H9 (cell line): ENCODE data around the gene SNRNP48. TPM values are rescaled to one million over a fixed set of nuclear protein-coding genes. Genes with fewer than 3 reads are reported as not detected.

Source experiments
- DNase-seq: peaks from one replicate; pipeline ENCODE4 v3.0.0-alpha.2; 2017
- H2AFZ ChIP-seq: one replicate; pipeline ENCODE4 v1.6.1; 2013; ENCODE audit warnings: mild to moderate bottlenecking, low read length, control low read depth, moderate library complexity
- H2AK5ac ChIP-seq: 2 replicates; pipeline ENCODE4 v1.6.1; 2013; ENCODE audit warnings: low read length, control low read depth, mixed read lengths; ENCODE audit not compliant: insufficient read length
- H2BK120ac ChIP-seq: one replicate; pipeline ENCODE4 v1.6.1; 2013; ENCODE audit warnings: low read depth, mild to moderate bottlenecking, low read length, control low read depth, inconsistent platforms; ENCODE audit not compliant: poor library complexity, severe bottlenecking
- H2BK12ac ChIP-seq: 2 replicates; pipeline ENCODE4 v1.6.1; 2013; ENCODE audit warnings: low read length, control low read depth, mixed read lengths, low read depth; ENCODE audit not compliant: insufficient read length
- H2BK15ac ChIP-seq: 2 replicates; pipeline ENCODE4 v1.6.1; 2013; ENCODE audit warnings: low read depth, low read length, control low read depth
- H2BK20ac ChIP-seq: one replicate; pipeline ENCODE4 v1.6.1; 2013; ENCODE audit warnings: low read depth, mild to moderate bottlenecking, low read length, control low read depth, inconsistent platforms; ENCODE audit not compliant: poor library complexity, severe bottlenecking
- H2BK5ac ChIP-seq: 2 replicates; pipeline ENCODE4 v1.6.1; 2013; ENCODE audit warnings: low read length, control low read depth, mixed read lengths; ENCODE audit not compliant: insufficient read length
- H3K14ac ChIP-seq: 2 replicates; pipeline ENCODE4 v1.6.1; 2013; ENCODE audit warnings: low read length, control low read depth; ENCODE audit not compliant: insufficient read depth
- H3K18ac ChIP-seq: 2 replicates; pipeline ENCODE4 v1.6.1; 2013; ENCODE audit warnings: low read depth, mild to moderate bottlenecking, mixed read lengths, low read length, control low read depth; ENCODE audit not compliant: insufficient read length
- H3K23ac ChIP-seq: 2 replicates; pipeline ENCODE4 v1.6.1; 2013; ENCODE audit warnings: low read length, control low read depth, mixed read lengths, low read depth; ENCODE audit not compliant: insufficient read length
- H3K23me2 ChIP-seq: 2 replicates; pipeline ENCODE4 v1.6.1; 2013; ENCODE audit warnings: low read depth, mild to moderate bottlenecking, mixed read lengths, low read length, control low read depth; ENCODE audit not compliant: insufficient read length, poor library complexity, severe bottlenecking
- H3K27ac ChIP-seq: 2 replicates; pipeline ENCODE4 v1.5.1; 2013; ENCODE audit warnings: low read length, control low read depth, mixed read lengths, low read depth; ENCODE audit not compliant: insufficient read length
- H3K27me3 ChIP-seq: 2 replicates; pipeline ENCODE4 v1.6.1; 2013; ENCODE audit warnings: low read length, control low read depth, inconsistent platforms; ENCODE audit not compliant: insufficient read depth
- H3K4ac ChIP-seq: 2 replicates; pipeline ENCODE4 v1.6.1; 2013; ENCODE audit warnings: low read depth, mild to moderate bottlenecking, control low read depth, inconsistent platforms, low read length, moderate library complexity
- H3K4me1 ChIP-seq: 2 replicates; pipeline ENCODE4 v1.6.1; 2013; ENCODE audit warnings: low read length, control low read depth, inconsistent platforms; ENCODE audit not compliant: insufficient read depth
- H3K4me2 ChIP-seq: 2 replicates; pipeline ENCODE4 v1.6.1; 2013; ENCODE audit warnings: low read length, control low read depth, mixed read lengths; ENCODE audit not compliant: insufficient read length, insufficient read depth
- H3K56ac ChIP-seq: 2 replicates; pipeline ENCODE4 v1.6.1; 2013; ENCODE audit warnings: low read depth, mild to moderate bottlenecking, mixed read lengths, low read length, control low read depth; ENCODE audit not compliant: insufficient read length
- H3K79me1 ChIP-seq: 2 replicates; pipeline ENCODE4 v1.6.1; 2013; ENCODE audit warnings: low read depth, mild to moderate bottlenecking, moderate library complexity, low read length, control low read depth, inconsistent platforms; ENCODE audit not compliant: insufficient read depth, poor library complexity, severe bottlenecking
- H3K79me2 ChIP-seq: 2 replicates; pipeline ENCODE4 v1.6.1; 2013; ENCODE audit warnings: low read length, control low read depth, inconsistent platforms; ENCODE audit not compliant: insufficient read depth
- H3K9ac ChIP-seq: 2 replicates; pipeline ENCODE4 v1.6.1; 2013; ENCODE audit warnings: low read length, control low read depth, mixed read lengths; ENCODE audit not compliant: insufficient read length; ENCODE audit errors: extremely low read depth
- H3K9me3 ChIP-seq: one replicate; pipeline ENCODE4 v1.6.1; 2013; ENCODE audit warnings: low read depth, low read length, inconsistent platforms; ENCODE audit not compliant: control insufficient read depth
- H3T11ph ChIP-seq: one replicate; pipeline ENCODE4 v1.6.1; 2013; ENCODE audit warnings: mild to moderate bottlenecking, low read length, control low read depth, inconsistent platforms
- H4K20me1 ChIP-seq: one replicate; pipeline ENCODE4 v1.6.1; 2013; ENCODE audit not compliant: control insufficient read depth, insufficient read length, insufficient read depth
- H4K5ac ChIP-seq: 2 replicates; pipeline ENCODE4 v1.6.1; 2013; ENCODE audit warnings: low read depth, mild to moderate bottlenecking, mixed read lengths, low read length, control low read depth; ENCODE audit not compliant: insufficient read length
- H4K8ac ChIP-seq: replicated peaks from 2 replicates; pipeline ENCODE4 v1.6.1; 2013; ENCODE audit warnings: low read length, control low read depth, mixed read lengths, low read depth; ENCODE audit not compliant: insufficient read length
- H4K91ac ChIP-seq: 2 replicates; pipeline ENCODE4 v1.6.1; 2013; ENCODE audit warnings: low read depth, mild to moderate bottlenecking, moderate library complexity, mixed read lengths, low read length, control low read depth; ENCODE audit not compliant: insufficient read length
- H3K27ac Mint-ChIP-seq, 3 experiments: 2 replicates in 2 of 3; 3 replicates in 1 of 3; pipeline ENCODE4 v1.8.0; 2020 to 2021; ENCODE audit warnings: mixed read lengths in 3 of 3, mild to moderate bottlenecking in 1 of 3, moderate library complexity in 1 of 3
- H3K27me3 Mint-ChIP-seq: 2 replicates; pipeline ENCODE4 v1.8.0; 2021; ENCODE audit warnings: low read depth, mild to moderate bottlenecking, moderate library complexity, mixed read lengths
- H3K36me3 Mint-ChIP-seq, 3 experiments: 2 replicates in 2 of 3; 3 replicates in 1 of 3; pipeline ENCODE4 v1.8.0; 2020 to 2021; ENCODE audit warnings: low read depth in 3 of 3, mixed read lengths in 3 of 3; ENCODE audit not compliant: insufficient read depth in 1 of 3
- H3K4me1 Mint-ChIP-seq, 2 experiments: 2 replicates each; pipeline ENCODE4 v1.8.0; 2020; ENCODE audit warnings: mixed read lengths in 2 of 2
- H3K4me3 Mint-ChIP-seq, 2 experiments: 2 replicates in 1 of 2; 3 replicates in 1 of 2; pipeline ENCODE4 v1.8.0; 2020 to 2021; ENCODE audit warnings: mild to moderate bottlenecking in 2 of 2, mixed read lengths in 2 of 2, moderate library complexity in 1 of 2
- H3K9me3 Mint-ChIP-seq, 2 experiments: 2 replicates in 1 of 2; 3 replicates in 1 of 2; pipeline ENCODE4 v1.8.0; 2020; ENCODE audit warnings: mild to moderate bottlenecking in 2 of 2, mixed read lengths in 2 of 2, moderate library complexity in 1 of 2
- WGBS: extraction: QIAGEN DNeasy Blood & Tissue Kit; methylation state at CpG from one replicate; pipeline ENCODE4 v1.1.7; 2013; ENCODE audit warnings: missing lambda C conversion rate, low lambda C conversion rate, mixed read lengths; ENCODE audit not compliant: insufficient read length; ENCODE audit errors: extremely low coverage; 5-methylcytosine and 5-hydroxymethylcytosine counted together
- total RNA-seq: library from RNA; stranded (reverse); gene quantifications from 2 replicates; pipeline ENCODE4 v1.2.1, GENCODE V29; 2021
- TF ChIP-seq, protein P1 (sequence below): fragments of 200-600 bp; sonication (generic); conservative IDR thresholded peaks from 3 replicates; pipeline ENCODE4 v1.8.0; 2021; ENCODE audit warnings: antibody characterized with exemption, mild to moderate bottlenecking

Gene SNRNP48
- total RNA-seq, 1 experiment from 2014 or later: 16.9 TPM

DNA sequence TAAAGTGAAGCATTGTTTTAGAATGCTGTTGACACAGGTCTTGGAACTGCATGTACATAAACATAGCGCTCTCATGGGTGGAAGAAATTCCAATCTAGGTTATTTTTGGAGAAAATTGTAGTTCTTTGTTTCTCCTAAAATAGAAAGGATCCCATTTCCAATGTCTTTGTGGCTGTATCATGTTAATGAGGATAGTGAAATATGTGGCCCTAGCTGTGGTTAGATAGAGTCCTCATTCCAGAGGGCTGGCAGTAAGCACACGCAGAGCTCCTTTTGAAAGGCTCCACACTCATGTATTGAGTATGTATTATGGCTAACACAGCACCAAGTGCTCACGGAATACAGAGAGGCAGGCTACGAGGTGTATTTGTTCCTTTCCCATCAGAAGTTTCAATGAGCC is 60.9 kb downstream of the SNRNP48 start:
- no peak overlapping the region for H2BK12ac ChIP-seq
- H2BK20ac ChIP-seq: no peak overlapping the region
- no peak overlapping the region for H3K27ac Mint-ChIP-seq
- H3K9me3 ChIP-seq: no peaks in the 10 kb centered on the region
- no peak overlapping the region for H2BK120ac ChIP-seq
- H3K79me1 ChIP-seq: no peaks in the 10 kb centered on the region
- no peaks in the 10 kb centered on the region for H3K23me2 ChIP-seq
- no peak overlapping the region for H3T11ph ChIP-seq
- no peak overlapping the region for H3K14ac ChIP-seq
- H4K91ac ChIP-seq: no peak overlapping the region
- H3K27me3 Mint-ChIP-seq: peaks cover 4% of the 10 kb centered on the region
- H3K79me2 ChIP-seq: no peaks in the 10 kb centered on the region
- no peak overlapping the region for H3K4me3 Mint-ChIP-seq
- no peak overlapping the region for H4K5ac ChIP-seq
- H2BK5ac ChIP-seq: no peak overlapping the region
- TF ChIP-seq, protein P1, sequence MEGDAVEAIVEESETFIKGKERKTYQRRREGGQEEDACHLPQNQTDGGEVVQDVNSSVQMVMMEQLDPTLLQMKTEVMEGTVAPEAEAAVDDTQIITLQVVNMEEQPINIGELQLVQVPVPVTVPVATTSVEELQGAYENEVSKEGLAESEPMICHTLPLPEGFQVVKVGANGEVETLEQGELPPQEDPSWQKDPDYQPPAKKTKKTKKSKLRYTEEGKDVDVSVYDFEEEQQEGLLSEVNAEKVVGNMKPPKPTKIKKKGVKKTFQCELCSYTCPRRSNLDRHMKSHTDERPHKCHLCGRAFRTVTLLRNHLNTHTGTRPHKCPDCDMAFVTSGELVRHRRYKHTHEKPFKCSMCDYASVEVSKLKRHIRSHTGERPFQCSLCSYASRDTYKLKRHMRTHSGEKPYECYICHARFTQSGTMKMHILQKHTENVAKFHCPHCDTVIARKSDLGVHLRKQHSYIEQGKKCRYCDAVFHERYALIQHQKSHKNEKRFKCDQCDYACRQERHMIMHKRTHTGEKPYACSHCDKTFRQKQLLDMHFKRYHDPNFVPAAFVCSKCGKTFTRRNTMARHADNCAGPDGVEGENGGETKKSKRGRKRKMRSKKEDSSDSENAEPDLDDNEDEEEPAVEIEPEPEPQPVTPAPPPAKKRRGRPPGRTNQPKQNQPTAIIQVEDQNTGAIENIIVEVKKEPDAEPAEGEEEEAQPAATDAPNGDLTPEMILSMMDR: no peak
- no peak overlapping the region for H3K27ac ChIP-seq
- H3K9ac ChIP-seq: no peak overlapping the region
- H3K9me3 Mint-ChIP-seq: no peaks in the 10 kb centered on the region
- H3K4me2 ChIP-seq: no peak overlapping the region
- H3K23ac ChIP-seq: no peak overlapping the region
- no peaks in the 10 kb centered on the region for H3K36me3 Mint-ChIP-seq
- H3K18ac ChIP-seq: no peak overlapping the region
- WGBS: no CpG with 5 or more reads among the region's 4 CpGs
- H2AFZ ChIP-seq: no peak overlapping the region
- no peaks in the 10 kb centered on the region; the same call in 1 of the 2 replicates for H3K27me3 ChIP-seq
- no peak overlapping the region for H2AK5ac ChIP-seq
- H3K4me1 ChIP-seq: no peaks in the 10 kb centered on the region
- H4K20me1 ChIP-seq: no peaks in the 10 kb centered on the region
- no peak overlapping the region for H3K56ac ChIP-seq
- no peak overlapping the region for H4K8ac ChIP-seq
- DNase-seq: no peak
- no peaks in the 10 kb centered on the region for H3K4me1 Mint-ChIP-seq
- no peak overlapping the region for H2BK15ac ChIP-seq
- no peak overlapping the region for H3K4ac ChIP-seq
